NK-92 (cell line): ENCODE data around the gene KRT8.

Experiments used
- DNase-seq: peaks from one replicate; lab custom pipeline; 2025; ENCODE audit not compliant: unreplicated experiment; lab: John Stamatoyannopoulos, UW

The KRT8 gene

GRCh38 chr12:52925717-52926595 is 21.1 kb upstream of the KRT8 start:
- DNase-seq: no peak

- no peak for DNase-seq
Observed at GRCh38 chr12:52924764-52925716, 20.2 kb upstream of the KRT8 start.

- DNase-seq: no peak
Observed at GRCh38 chr12:52921488-52922165, 16.8 kb upstream of the KRT8 start.

- DNase-seq: no peak
Observed at GRCh38 chr12:52920937-52921336, 16.1 kb upstream of the KRT8 start.

GRCh38 chr12:52918784-52919183 is 13.9 kb upstream of the KRT8 start:
- no peak for DNase-seq

GRCh38 chr12:52918351-52918750 is 13.5 kb upstream of the KRT8 start:
- no peak for DNase-seq

- no peak for DNase-seq
Observed at GRCh38 chr12:52917800-52918199, 12.9 kb upstream of the KRT8 start.

GRCh38 chr12:52916216-52916615 is 11.3 kb upstream of the KRT8 start:
- DNase-seq: no peak

GRCh38 chr12:52915637-52916036 is 10.8 kb upstream of the KRT8 start:
- DNase-seq: no peak

GRCh38 chr12:52914576-52915121 is 9.8 kb upstream of the KRT8 start:
- DNase-seq: no peak

- DNase-seq: no peak
Observed at GRCh38 chr12:52913431-52913821, 8.6 kb upstream of the KRT8 start.

- DNase-seq: no peak
Observed at GRCh38 chr12:52912711-52913430, 8.0 kb upstream of the KRT8 start.

GRCh38 chr12:52910248-52910883 is 5.5 kb upstream of the KRT8 start:
- DNase-seq: no peak

- no peak for DNase-seq
Observed at GRCh38 chr12:52909796-52910195, 4.9 kb upstream of the KRT8 start.

- DNase-seq: no peak
Observed at GRCh38 chr12:52909331-52909730, 4.5 kb upstream of the KRT8 start.

- DNase-seq: no peak
Observed at GRCh38 chr12:52907092-52907810, 2.4 kb upstream of the KRT8 start.

GRCh38 chr12:52906191-52906601 is 1.3 kb upstream of the KRT8 start:
- DNase-seq: no peak

GRCh38 chr12:52903855-52904508 is 894 bp downstream of the KRT8 start:
- no peak for DNase-seq
